Liver (tissue), 9 donors: ENCODE data around the gene DAPK2. TPM values are rescaled to one million over a fixed set of nuclear protein-coding genes. Genes with fewer than 3 reads are reported as not detected.

Source experiments
- DNase-seq: peaks from one replicate; pipeline ENCODE4 v3.0.0-alpha.2; 2017; ENCODE audit warnings: low spot score
- H3K27ac ChIP-seq, 2 donors: one replicate each; pipeline ENCODE4 v1.7.0; 2013; ENCODE audit warnings: inconsistent platforms in 2 of 2, low read length in 2 of 2, control low read depth in 1 of 2, low read depth in 1 of 2, mild to moderate bottlenecking in 1 of 2
- H3K27me3 ChIP-seq, 4 donors: one replicate each; pipeline versions ENCODE4 v1.6.1 to v1.7.0; 2013; ENCODE audit warnings: low read length in 3 of 4, inconsistent platforms in 1 of 4, mild to moderate bottlenecking in 1 of 4, moderate library complexity in 1 of 4; ENCODE audit not compliant: control insufficient read depth in 4 of 4, insufficient read depth in 4 of 4
- H3K36me3 ChIP-seq, 4 donors: one replicate each; pipeline versions ENCODE4 v1.6.1 to v1.7.0; 2013; ENCODE audit warnings: low read length in 3 of 4, mild to moderate bottlenecking in 3 of 4, low read depth in 1 of 4, moderate library complexity in 1 of 4; ENCODE audit not compliant: control insufficient read depth in 4 of 4, insufficient read depth in 3 of 4
- H3K4me1 ChIP-seq, 4 donors: one replicate each; pipeline versions ENCODE4 v1.6.1 to v1.7.0; 2013; ENCODE audit warnings: low read length in 3 of 4, mild to moderate bottlenecking in 3 of 4, moderate library complexity in 1 of 4; ENCODE audit not compliant: control insufficient read depth in 4 of 4, insufficient read depth in 4 of 4
- H3K4me3 ChIP-seq, 3 donors: one replicate each; pipeline versions ENCODE4 v1.6.1 to v1.7.0; 2013; ENCODE audit warnings: low read length in 3 of 3, control low read depth in 1 of 3, low read depth in 1 of 3, mild to moderate bottlenecking in 1 of 3
- H3K9ac ChIP-seq, 2 donors: one replicate each; pipeline ENCODE4 v1.7.0; 2013; ENCODE audit warnings: low read length in 2 of 2, mild to moderate bottlenecking in 2 of 2, moderate library complexity in 2 of 2, control low read depth in 1 of 2, low read depth in 1 of 2
- H3K9me3 ChIP-seq, 4 donors: one replicate each; pipeline versions ENCODE4 v1.6.1 to v1.7.0; 2013; ENCODE audit warnings: low read length in 3 of 4; ENCODE audit not compliant: control insufficient read depth in 4 of 4
- ATF3 ChIP-seq: IDR thresholded peaks from 2 replicates; pipeline ENCODE4 v1.6.1; 2016; ENCODE audit warnings: antibody characterized with exemption
- EGR1 ChIP-seq, 2 donors: IDR thresholded peaks; 2 replicates each; pipeline ENCODE4 v1.6.1; 2016 to 2018; ENCODE audit warnings: antibody characterized with exemption in 2 of 2, low read depth in 2 of 2
- FOXA1 ChIP-seq: IDR thresholded peaks from 2 replicates; pipeline ENCODE4 v1.6.1; 2016; ENCODE audit warnings: antibody characterized with exemption
- FOXA2 ChIP-seq: IDR thresholded peaks from 2 replicates; pipeline ENCODE4 v1.6.1; 2016; ENCODE audit warnings: antibody characterized with exemption
- GABPA ChIP-seq, 2 donors: IDR thresholded peaks in 1 of 2; conservative IDR thresholded peaks in 1 of 2; 2 replicates each; pipeline ENCODE4 v1.6.1; 2016; ENCODE audit warnings: antibody characterized with exemption in 2 of 2, mild to moderate bottlenecking in 1 of 2, moderate library complexity in 1 of 2
- HNF4A ChIP-seq, 2 donors: conservative IDR thresholded peaks; 2 replicates each; pipeline ENCODE4 v1.6.1; 2016; ENCODE audit warnings: antibody characterized with exemption in 2 of 2, mild to moderate bottlenecking in 2 of 2
- HNF4G ChIP-seq: IDR thresholded peaks from 2 replicates; pipeline ENCODE4 v1.6.1; 2016; ENCODE audit warnings: antibody characterized with exemption
- JUND ChIP-seq, 2 donors: IDR thresholded peaks; 2 replicates each; pipeline ENCODE4 v1.6.1; 2016; ENCODE audit warnings: antibody characterized with exemption in 2 of 2
- MAX ChIP-seq: IDR thresholded peaks from 2 replicates; pipeline ENCODE4 v1.6.1; 2016; ENCODE audit warnings: antibody characterized with exemption
- NR2F2 ChIP-seq: IDR thresholded peaks from 2 replicates; pipeline ENCODE4 v1.6.1; 2016; ENCODE audit warnings: antibody characterized with exemption
- RAD21 ChIP-seq, 2 donors: IDR thresholded peaks; 2 replicates each; pipeline ENCODE4 v1.6.1; 2016; ENCODE audit warnings: antibody characterized with exemption in 2 of 2, mild to moderate bottlenecking in 2 of 2
- RXRA ChIP-seq, 2 donors: IDR thresholded peaks; 2 replicates each; pipeline ENCODE4 v1.6.1; 2017 to 2018; ENCODE audit warnings: antibody characterized with exemption in 2 of 2, mild to moderate bottlenecking in 1 of 2
- SP1 ChIP-seq: IDR thresholded peaks from 2 replicates; pipeline ENCODE4 v1.6.1; 2018; ENCODE audit warnings: antibody characterized with exemption, mild to moderate bottlenecking
- TAF1 ChIP-seq: conservative IDR thresholded peaks from 2 replicates; pipeline ENCODE4 v1.6.1; 2016; ENCODE audit warnings: antibody characterized with exemption, mild to moderate bottlenecking
- YY1 ChIP-seq: IDR thresholded peaks from 2 replicates; pipeline ENCODE4 v1.6.1; 2016; ENCODE audit warnings: antibody characterized with exemption, mild to moderate bottlenecking
- WGBS: extraction: QIAGEN DNeasy Blood & Tissue Kit; methylation state at CpG from one replicate; pipeline ENCODE4 v1.1.7; 2013; 5-methylcytosine and 5-hydroxymethylcytosine counted together
- polyA plus RNA-seq, 2 donors: library from polyadenylated mRNA; stranded (reverse) in 1 of 2; unstranded in 1 of 2; fragments of 200-250 nt in 1 of 2; fragments of >200 nt in 1 of 2; fragmentation: Nextera tagmentation in 1 of 2; extraction: Ambion mirVana in 1 of 2; gene quantifications; one replicate each; pipeline versions ENCODE4 v1.2.1 to v1.2.3, GENCODE V29; 2013 to 2015
- total RNA-seq, 2 donors: library from RNA; depleted of rRNA; stranded (reverse); fragments of >200 nt; gene quantifications; one replicate each; pipeline ENCODE4 v1.2.3, GENCODE V29; 2014
- TF ChIP-seq, protein P1 (sequence below): IDR thresholded peaks from 2 replicates; pipeline ENCODE4 v1.6.1; 2016; ENCODE audit warnings: antibody characterized with exemption
- TF ChIP-seq, protein P2 (sequence below): IDR thresholded peaks from 2 replicates; pipeline ENCODE4 v1.6.1; 2016; ENCODE audit warnings: antibody characterized with exemption, mild to moderate bottlenecking
- TF ChIP-seq, protein P3 (sequence below): fragments of 150-350 bp; IDR thresholded peaks from 2 replicates; pipeline ENCODE4 v1.5.1; 2017; ENCODE audit warnings: improper control_type of control experiment, low read depth, low read length; ENCODE audit not compliant: missing input control
- donor health status: healthy.
- donor health status: healthy.
- donor health status: healthy.
- donor health status: healthy.
- donor health status: healthy.

Gene DAPK2
- total and polyA plus RNA-seq, 4 donors = 1.0 to 3.6 (median 1.1) TPM

DNA sequence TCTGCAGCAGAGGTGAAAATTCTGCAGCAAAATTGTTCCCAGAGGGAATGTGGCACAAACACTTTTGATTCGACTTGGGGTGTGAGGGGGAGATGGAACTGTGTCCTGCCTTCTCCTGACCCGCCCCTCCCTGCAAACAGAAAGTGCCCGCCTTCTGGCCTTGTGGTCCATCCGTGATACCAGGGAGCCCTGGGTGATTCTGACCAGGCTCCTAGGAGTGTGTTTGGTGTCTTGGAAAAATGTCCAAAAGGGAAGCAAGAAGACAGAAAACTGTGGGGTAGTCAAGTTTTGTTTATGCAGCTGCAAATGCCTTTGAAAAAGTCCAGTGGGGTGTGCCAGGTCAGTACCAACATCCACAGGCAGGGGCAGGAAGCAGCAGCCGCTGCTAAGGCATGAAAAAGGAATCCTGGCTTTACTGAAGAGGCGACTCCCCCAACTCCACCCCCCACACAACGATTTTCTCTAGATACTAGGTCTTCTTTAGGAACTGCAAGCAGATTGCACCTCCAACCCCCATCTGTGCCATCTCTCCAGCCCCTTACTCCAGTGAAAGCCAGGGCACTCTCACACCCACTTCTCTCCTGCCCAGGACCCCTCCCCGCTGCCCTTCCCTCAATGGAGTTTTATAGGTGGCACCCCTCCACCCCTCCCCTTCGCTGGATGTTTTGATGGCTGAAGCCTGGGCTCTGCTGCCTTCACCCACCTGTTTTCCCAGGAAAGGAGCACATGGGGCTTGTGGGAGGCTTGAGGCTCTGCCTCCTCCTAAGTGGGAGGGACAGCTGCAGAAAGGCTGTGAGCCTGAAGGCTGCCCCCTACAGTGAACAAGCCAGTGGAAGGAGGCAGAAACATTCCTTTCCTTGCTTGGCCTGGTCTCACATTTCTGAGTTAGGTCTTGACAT is 130.2 kb downstream of the DAPK2 start:
- WGBS = 75% methylated on average over 9 of the region's 9 CpGs
- Histone ChIP-seq H3K4me3 (no peak overlapping the region), H3K9me3 (no peaks in the 10 kb centered on the region), H3K27me3 (no peaks in the 10 kb centered on the region), H3K4me1 (no peaks in the 10 kb centered on the region), H3K36me3 (no peaks in the 10 kb centered on the region), H3K9ac (no peak overlapping the region), H3K27ac (no peak overlapping the region)
- no peak for TF ChIP-seq SP1
- TF ChIP-seq RAD21 (IDR thresholded peaks at IDR 0.05) = no peak
- no peak for TF ChIP-seq YY1
- TF ChIP-seq RXRA (IDR thresholded peaks at IDR 0.05) = no peak
- TF ChIP-seq JUND (IDR thresholded peaks at IDR 0.05) = no peak
- no peak for TF ChIP-seq HNF4G
- no peak for DNase-seq

- H3K36me3 ChIP-seq = no peaks in the 10 kb centered on the region
- no peak for DNase-seq
- TF ChIP-seq EGR1 (IDR thresholded peaks at IDR 0.05; ENCODE audit: low read depth in 2 of 2) (no peak), ATF3 (no peak), YY1 (no peak), HNF4G (no peak), FOXA1 (no peak), RAD21 (IDR thresholded peaks at IDR 0.05) (no peak), FOXA2 (no peak), NR2F2 (no peak), RXRA (IDR thresholded peaks at IDR 0.05) (no peak), JUND (IDR thresholded peaks at IDR 0.05) (no peak), SP1 (no peak), MAX (no peak), GABPA (IDR thresholded peaks at IDR 0.05 in 1 of 2, conservative IDR thresholded peaks at IDR 0.05 in 1 of 2) (no peak), TAF1 (no peak), HNF4A (conservative IDR thresholded peaks at IDR 0.05) (no peak)
- TF ChIP-seq, protein P1, sequence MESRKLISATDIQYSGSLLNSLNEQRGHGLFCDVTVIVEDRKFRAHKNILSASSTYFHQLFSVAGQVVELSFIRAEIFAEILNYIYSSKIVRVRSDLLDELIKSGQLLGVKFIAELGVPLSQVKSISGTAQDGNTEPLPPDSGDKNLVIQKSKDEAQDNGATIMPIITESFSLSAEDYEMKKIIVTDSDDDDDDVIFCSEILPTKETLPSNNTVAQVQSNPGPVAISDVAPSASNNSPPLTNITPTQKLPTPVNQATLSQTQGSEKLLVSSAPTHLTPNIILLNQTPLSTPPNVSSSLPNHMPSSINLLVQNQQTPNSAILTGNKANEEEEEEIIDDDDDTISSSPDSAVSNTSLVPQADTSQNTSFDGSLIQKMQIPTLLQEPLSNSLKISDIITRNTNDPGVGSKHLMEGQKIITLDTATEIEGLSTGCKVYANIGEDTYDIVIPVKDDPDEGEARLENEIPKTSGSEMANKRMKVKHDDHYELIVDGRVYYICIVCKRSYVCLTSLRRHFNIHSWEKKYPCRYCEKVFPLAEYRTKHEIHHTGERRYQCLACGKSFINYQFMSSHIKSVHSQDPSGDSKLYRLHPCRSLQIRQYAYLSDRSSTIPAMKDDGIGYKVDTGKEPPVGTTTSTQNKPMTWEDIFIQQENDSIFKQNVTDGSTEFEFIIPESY = no peak
- TF ChIP-seq, protein P2, sequence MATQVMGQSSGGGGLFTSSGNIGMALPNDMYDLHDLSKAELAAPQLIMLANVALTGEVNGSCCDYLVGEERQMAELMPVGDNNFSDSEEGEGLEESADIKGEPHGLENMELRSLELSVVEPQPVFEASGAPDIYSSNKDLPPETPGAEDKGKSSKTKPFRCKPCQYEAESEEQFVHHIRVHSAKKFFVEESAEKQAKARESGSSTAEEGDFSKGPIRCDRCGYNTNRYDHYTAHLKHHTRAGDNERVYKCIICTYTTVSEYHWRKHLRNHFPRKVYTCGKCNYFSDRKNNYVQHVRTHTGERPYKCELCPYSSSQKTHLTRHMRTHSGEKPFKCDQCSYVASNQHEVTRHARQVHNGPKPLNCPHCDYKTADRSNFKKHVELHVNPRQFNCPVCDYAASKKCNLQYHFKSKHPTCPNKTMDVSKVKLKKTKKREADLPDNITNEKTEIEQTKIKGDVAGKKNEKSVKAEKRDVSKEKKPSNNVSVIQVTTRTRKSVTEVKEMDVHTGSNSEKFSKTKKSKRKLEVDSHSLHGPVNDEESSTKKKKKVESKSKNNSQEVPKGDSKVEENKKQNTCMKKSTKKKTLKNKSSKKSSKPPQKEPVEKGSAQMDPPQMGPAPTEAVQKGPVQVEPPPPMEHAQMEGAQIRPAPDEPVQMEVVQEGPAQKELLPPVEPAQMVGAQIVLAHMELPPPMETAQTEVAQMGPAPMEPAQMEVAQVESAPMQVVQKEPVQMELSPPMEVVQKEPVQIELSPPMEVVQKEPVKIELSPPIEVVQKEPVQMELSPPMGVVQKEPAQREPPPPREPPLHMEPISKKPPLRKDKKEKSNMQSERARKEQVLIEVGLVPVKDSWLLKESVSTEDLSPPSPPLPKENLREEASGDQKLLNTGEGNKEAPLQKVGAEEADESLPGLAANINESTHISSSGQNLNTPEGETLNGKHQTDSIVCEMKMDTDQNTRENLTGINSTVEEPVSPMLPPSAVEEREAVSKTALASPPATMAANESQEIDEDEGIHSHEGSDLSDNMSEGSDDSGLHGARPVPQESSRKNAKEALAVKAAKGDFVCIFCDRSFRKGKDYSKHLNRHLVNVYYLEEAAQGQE = no peak
- TF ChIP-seq, protein P3, sequence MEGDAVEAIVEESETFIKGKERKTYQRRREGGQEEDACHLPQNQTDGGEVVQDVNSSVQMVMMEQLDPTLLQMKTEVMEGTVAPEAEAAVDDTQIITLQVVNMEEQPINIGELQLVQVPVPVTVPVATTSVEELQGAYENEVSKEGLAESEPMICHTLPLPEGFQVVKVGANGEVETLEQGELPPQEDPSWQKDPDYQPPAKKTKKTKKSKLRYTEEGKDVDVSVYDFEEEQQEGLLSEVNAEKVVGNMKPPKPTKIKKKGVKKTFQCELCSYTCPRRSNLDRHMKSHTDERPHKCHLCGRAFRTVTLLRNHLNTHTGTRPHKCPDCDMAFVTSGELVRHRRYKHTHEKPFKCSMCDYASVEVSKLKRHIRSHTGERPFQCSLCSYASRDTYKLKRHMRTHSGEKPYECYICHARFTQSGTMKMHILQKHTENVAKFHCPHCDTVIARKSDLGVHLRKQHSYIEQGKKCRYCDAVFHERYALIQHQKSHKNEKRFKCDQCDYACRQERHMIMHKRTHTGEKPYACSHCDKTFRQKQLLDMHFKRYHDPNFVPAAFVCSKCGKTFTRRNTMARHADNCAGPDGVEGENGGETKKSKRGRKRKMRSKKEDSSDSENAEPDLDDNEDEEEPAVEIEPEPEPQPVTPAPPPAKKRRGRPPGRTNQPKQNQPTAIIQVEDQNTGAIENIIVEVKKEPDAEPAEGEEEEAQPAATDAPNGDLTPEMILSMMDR = no peak
- no peaks in the 10 kb centered on the region for H3K27me3 ChIP-seq
- whole genome bisulfite sequencing = 87% methylated on average over 3 of the region's 3 CpGs
- H3K9ac ChIP-seq = no peak overlapping the region
- no peak overlapping the region for H3K4me3 ChIP-seq
- H3K9me3 ChIP-seq = no peaks in the 10 kb centered on the region
- no peak overlapping the region for H3K27ac ChIP-seq
- H3K4me1 ChIP-seq = no peaks in the 10 kb centered on the region
These were observed 130.9 kb downstream of the DAPK2 start for GRCh38 chr15:63915209-63915872.
